Measurements from ENCODE around the gene SEPSECS.
"Not testable (repeated sequence)": the region's sequence is repeated elsewhere in the genome, so short reads cannot be mapped to it uniquely, and the experiment has no call there.

Gene SEPSECS

GRCh38 chr4:25108556-25108955 is 51.7 kb downstream of the SEPSECS start:
- DNase-seq: no peak

GRCh38 chr4:25107827-25108516 is 52.3 kb downstream of the SEPSECS start:
- DNase-seq: no peak

GRCh38 chr4:25106363-25107151 is 53.7 kb downstream of the SEPSECS start:
- no peak for DNase-seq

GRCh38 chr4:25104591-25104990 is 55.7 kb downstream of the SEPSECS start:
- DNase-seq: no peak

GRCh38 chr4:25103418-25103817 is 56.8 kb downstream of the SEPSECS start:
- no peak for DNase-seq

GRCh38 chr4:25101836-25102235 is 58.4 kb downstream of the SEPSECS start:
- no peak for DNase-seq

- DNase-seq: no peak
These were observed 59.5 kb downstream of the SEPSECS start for GRCh38 chr4:25100710-25101109.

- DNase-seq: no peak
These were observed 60.2 kb downstream of the SEPSECS start for GRCh38 chr4:25100021-25100555.

- DNase-seq: peak in 2 of 14 donors; percentile 22
These were observed 61.0 kb downstream of the SEPSECS start for GRCh38 chr4:25098964-25099891.

- DNase-seq: no peak
These were observed 63.2 kb downstream of the SEPSECS start for GRCh38 chr4:25096981-25097443.

- no peak for DNase-seq
These were observed 63.8 kb downstream of the SEPSECS start for GRCh38 chr4:25096251-25096980.

- peak in 2 of 14 donors; percentile 22 to 88 for DNase-seq
These were observed 64.4 kb downstream of the SEPSECS start for GRCh38 chr4:25095837-25096236.

- DNase-seq: no peak
These were observed 68.1 kb downstream of the SEPSECS start for GRCh38 chr4:25092139-25092538.

GRCh38 chr4:25090516-25090915 is 69.7 kb downstream of the SEPSECS start:
- no peak for DNase-seq

GRCh38 chr4:25089051-25089763 is 71.0 kb downstream of the SEPSECS start:
- DNase-seq: peak in 1 of 14 donors; percentile 49

- peak in 2 of 14 donors; percentile 7 to 60 for DNase-seq
These were observed 71.9 kb downstream of the SEPSECS start for GRCh38 chr4:25088093-25088952.

GRCh38 chr4:25085671-25086070 is 74.6 kb downstream of the SEPSECS start:
- DNase-seq: no peak

GRCh38 chr4:25083441-25083840 is 76.8 kb downstream of the SEPSECS start:
- DNase-seq: not testable (repeated sequence)

GRCh38 chr4:25081866-25082471 is 78.3 kb downstream of the SEPSECS start:
- DNase-seq: no peak

Measured in C1 segment of cervical spinal cord (tissue), 14 donors.